ENCODE data around the gene GIPC1. TPM values are rescaled to one million over a fixed set of nuclear protein-coding genes. Genes with fewer than 3 reads are reported as not detected.
A peak's percentile ranks its signal among the peaks of the same experiment; 100 is the strongest.
"Not testable (repeated sequence)": the region's sequence is repeated elsewhere in the genome, so short reads cannot be mapped to it uniquely, and the experiment has no call there.

Gene GIPC1
- 100 to 1,000 TPM in 1 of 4 donors, 10 to 100 TPM in 3; 58.3 to 102 (median 63.4) TPM for polyA plus RNA-seq (ENCODE audit: insufficient read length in 4 of 4)

- DNase-seq (ENCODE audit: low read depth in 4 of 4, low spot score in 3 of 4): peak; percentile 95 to 97 (median 96)
Measured at GRCh38 chr19:14496029-14496833, at the start of gene GIPC1. Gene GIPC1 (minus strand): TSS chr19:14496127. CDS start chr19:14482976, 13,151 bp downstream.

GRCh38 chr19:14545716-14546082, 49.8 kb upstream of the GIPC1 start:
- no peak for DNase-seq (ENCODE audit: low read depth in 4 of 4, low spot score in 3 of 4)

GRCh38 chr19:14544977-14545715, 49.2 kb upstream of the GIPC1 start:
- no peak for DNase-seq (ENCODE audit: low read depth in 4 of 4, low spot score in 3 of 4)

GRCh38 chr19:14544047-14544446, 48.1 kb upstream of the GIPC1 start:
- DNase-seq (ENCODE audit: low read depth in 4 of 4, low spot score in 3 of 4): no peak

- no peak for DNase-seq (ENCODE audit: low read depth in 4 of 4, low spot score in 3 of 4)
Measured at GRCh38 chr19:14542711-14543328, 46.9 kb upstream of the GIPC1 start.

- DNase-seq (ENCODE audit: low read depth in 4 of 4, low spot score in 3 of 4): not testable (repeated sequence)
Measured at GRCh38 chr19:14541979-14542378, 46.1 kb upstream of the GIPC1 start.

GRCh38 chr19:14540741-14541525, 45.0 kb upstream of the GIPC1 start:
- DNase-seq (ENCODE audit: low read depth in 4 of 4, low spot score in 3 of 4): no peak

GRCh38 chr19:14536926-14537692, 41.2 kb upstream of the GIPC1 start:
- DNase-seq (ENCODE audit: low read depth in 4 of 4, low spot score in 3 of 4): peak in 1 of 4 donors; percentile 37

GRCh38 chr19:14533450-14533849, 37.5 kb upstream of the GIPC1 start:
- DNase-seq (ENCODE audit: low read depth in 4 of 4, low spot score in 3 of 4): no peak

GRCh38 chr19:14530506-14530905, 34.6 kb upstream of the GIPC1 start:
- DNase-seq (ENCODE audit: low read depth in 4 of 4, low spot score in 3 of 4): no peak

- no peak for DNase-seq (ENCODE audit: low read depth in 4 of 4, low spot score in 3 of 4)
Measured at GRCh38 chr19:14530005-14530348, 34.0 kb upstream of the GIPC1 start.

- DNase-seq (ENCODE audit: low read depth in 4 of 4, low spot score in 3 of 4): peak; percentile 99 to 100 (median 100)
Measured at GRCh38 chr19:14529254-14530004, 33.5 kb upstream of the GIPC1 start, which contains the start of gene TECR. Gene TECR (plus strand): TSS chr19:14529594. CDS start chr19:14529697, 103 bp downstream.

- no peak for DNase-seq (ENCODE audit: low read depth in 4 of 4, low spot score in 3 of 4)
Measured at GRCh38 chr19:14528419-14529253, 32.7 kb upstream of the GIPC1 start.

- no peak for DNase-seq (ENCODE audit: low read depth in 4 of 4, low spot score in 3 of 4)
Measured at GRCh38 chr19:14526423-14526822, 30.5 kb upstream of the GIPC1 start.

GRCh38 chr19:14525729-14526128, 29.8 kb upstream of the GIPC1 start:
- no peak for DNase-seq (ENCODE audit: low read depth in 4 of 4, low spot score in 3 of 4)

- DNase-seq (ENCODE audit: low read depth in 4 of 4, low spot score in 3 of 4): no peak
Measured at GRCh38 chr19:14520543-14520942, 24.6 kb upstream of the GIPC1 start.

GRCh38 chr19:14519860-14520407, 24.0 kb upstream of the GIPC1 start:
- DNase-seq (ENCODE audit: low read depth in 4 of 4, low spot score in 3 of 4): no peak
